Choroid plexus epithelial cell (primary cell): ENCODE results near the gene SDHAF1.
"Not testable (repeated sequence)": the region's sequence is repeated elsewhere in the genome, so short reads cannot be mapped to it uniquely, and the experiment has no call there.

Experiments used
- DNase-seq: peaks from one replicate; pipeline ENCODE4 v3.0.0-alpha.2; 2010; ENCODE audit warnings: low read depth
- H3K4me3 ChIP-seq: 2 replicates; pipeline ENCODE4 v1.5.1; 2011; ENCODE audit warnings: low read depth, mild to moderate bottlenecking, control low read depth, low read length, moderate library complexity
- TF ChIP-seq, protein P1 (sequence below): conservative IDR thresholded peaks from 2 replicates; pipeline ENCODE4 v1.5.1; 2011; ENCODE audit warnings: low read depth, mild to moderate bottlenecking, control low read depth, inconsistent platforms, low read length, moderate library complexity

SDHAF1 gene

DNA sequence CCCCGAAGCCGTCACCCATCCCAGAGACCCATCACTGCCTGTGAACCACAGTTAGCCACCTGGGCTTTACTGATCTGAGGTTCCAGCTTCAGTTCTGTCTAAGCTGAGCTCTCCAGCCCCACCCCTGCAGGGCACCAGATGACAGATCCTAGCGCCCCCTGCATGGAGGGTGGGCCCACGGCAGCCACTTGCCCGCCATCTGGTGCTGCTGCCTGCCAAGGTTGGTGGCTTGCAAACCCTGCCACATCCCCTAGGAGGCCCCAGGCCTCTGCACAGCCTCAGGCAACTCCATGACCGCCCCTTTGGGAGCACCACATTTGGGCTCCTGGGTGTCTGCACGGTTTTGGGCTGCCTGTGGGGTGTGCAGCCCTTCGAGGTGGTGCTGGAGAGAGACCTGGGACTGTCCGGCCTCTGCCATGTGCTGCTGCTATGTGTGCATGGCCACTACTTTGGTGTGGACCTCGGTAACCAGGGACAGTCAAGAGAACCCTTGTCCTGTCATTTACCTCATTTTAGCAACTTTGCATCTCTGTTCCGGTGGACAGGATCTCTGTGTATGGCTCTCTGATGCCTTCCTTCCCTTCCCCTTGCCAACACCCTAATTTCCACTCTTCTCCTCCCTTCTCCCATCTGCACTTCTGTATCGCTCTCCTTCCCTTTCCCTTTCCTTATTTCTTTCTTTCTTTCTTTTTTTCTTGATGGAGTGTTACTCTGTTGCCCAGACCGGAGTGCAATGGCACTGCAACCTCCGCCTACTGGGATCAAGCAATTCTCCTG is 17.4 kb upstream of the SDHAF1 start:
- no peak overlapping the region for H3K4me3 ChIP-seq
- DNase-seq: no peak
- TF ChIP-seq, protein P1, sequence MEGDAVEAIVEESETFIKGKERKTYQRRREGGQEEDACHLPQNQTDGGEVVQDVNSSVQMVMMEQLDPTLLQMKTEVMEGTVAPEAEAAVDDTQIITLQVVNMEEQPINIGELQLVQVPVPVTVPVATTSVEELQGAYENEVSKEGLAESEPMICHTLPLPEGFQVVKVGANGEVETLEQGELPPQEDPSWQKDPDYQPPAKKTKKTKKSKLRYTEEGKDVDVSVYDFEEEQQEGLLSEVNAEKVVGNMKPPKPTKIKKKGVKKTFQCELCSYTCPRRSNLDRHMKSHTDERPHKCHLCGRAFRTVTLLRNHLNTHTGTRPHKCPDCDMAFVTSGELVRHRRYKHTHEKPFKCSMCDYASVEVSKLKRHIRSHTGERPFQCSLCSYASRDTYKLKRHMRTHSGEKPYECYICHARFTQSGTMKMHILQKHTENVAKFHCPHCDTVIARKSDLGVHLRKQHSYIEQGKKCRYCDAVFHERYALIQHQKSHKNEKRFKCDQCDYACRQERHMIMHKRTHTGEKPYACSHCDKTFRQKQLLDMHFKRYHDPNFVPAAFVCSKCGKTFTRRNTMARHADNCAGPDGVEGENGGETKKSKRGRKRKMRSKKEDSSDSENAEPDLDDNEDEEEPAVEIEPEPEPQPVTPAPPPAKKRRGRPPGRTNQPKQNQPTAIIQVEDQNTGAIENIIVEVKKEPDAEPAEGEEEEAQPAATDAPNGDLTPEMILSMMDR: peak; percentile 32

DNA sequence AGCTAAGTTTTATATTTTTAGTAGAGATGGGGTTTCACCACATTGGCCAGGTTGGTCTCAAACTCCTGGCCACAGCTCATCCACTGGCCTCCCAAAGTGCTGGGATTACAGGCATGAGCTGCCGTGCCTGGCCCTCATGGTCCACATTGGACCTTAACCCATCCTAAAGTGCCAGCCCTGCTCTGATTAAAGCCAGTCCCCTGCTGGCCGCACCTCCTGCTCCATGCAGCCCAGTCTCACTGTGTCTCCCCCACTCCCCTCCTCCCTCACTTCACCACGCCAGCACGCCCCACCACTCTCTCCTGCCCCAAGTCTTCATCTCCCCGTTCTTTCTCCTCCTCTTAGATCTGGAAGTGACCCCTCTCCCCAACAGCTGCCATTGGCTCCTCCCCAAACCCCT is 16.7 kb upstream of the SDHAF1 start:
- no peak overlapping the region for H3K4me3 ChIP-seq
- no peak for DNase-seq
- TF ChIP-seq, protein P1: no peak

DNA sequence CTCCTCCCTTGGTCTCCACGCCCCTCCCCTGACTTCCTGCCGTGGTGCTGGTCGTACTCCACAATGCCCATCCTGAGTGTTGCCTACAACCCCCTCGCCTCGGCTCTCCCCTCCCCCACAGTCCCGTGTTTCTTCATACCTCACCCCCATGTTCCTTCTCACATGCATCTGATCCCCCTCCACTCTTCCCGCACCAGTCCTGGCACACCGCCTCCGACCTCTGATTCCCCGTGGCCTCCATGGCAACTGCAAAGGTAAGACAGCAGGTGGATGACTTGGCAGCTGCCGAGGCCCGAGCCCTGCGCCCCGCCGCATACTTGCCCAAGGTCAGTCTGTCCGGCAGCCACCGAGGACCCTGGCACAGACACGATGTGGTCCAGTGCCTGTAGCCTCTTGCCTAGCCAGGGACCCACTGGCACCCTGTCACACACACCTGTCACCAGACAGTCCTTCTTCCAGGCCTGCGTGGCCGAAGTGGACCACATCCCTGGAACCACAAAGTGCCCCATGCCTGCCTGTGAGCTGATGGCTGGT is 16.1 kb upstream of the SDHAF1 start:
- H3K4me3 ChIP-seq: no peak overlapping the region
- TF ChIP-seq, protein P1: no peak
- no peak for DNase-seq

DNA sequence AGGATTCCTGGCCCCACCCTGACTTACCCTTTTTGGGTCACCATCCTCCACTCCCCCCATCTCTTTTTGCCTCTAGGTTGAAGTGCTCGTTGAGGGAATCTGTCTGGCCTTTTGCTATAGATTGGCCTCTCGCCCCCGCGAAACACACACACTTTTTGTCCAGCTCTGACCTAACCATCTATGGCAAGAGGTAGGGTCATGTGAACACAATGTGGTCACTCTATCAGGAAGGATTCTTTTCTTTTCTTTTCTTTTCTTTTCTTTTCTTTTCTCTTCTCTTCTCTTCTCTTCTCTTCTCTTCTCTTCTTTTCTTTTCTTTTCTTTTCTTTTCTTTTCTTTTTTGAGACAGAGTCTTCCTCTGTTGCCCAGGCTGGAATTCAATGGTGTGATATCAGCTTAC is 14.0 kb upstream of the SDHAF1 start:
- H3K4me3 ChIP-seq, DNase-seq: not testable (repeated sequence)

DNA sequence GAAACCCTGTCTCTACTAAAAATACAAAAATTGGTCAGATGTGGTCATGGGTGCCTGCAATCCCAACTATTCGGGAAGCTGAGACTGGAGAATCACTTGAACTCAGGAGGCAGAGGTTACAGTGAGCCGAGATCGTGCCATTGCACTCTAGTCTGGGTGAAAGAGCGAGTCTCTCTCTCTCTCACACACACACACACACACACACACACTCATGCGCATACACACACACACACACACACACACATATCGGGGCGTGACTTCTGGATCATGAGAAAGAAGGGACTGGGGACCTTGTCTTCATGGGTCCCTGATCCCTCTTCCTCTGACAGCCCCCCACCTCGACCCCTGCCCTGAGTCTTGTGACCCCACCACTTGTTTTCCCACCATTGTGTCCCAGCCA is 11.8 kb upstream of the SDHAF1 start:
- DNase-seq: no peak
- no peak overlapping the region for H3K4me3 ChIP-seq
- TF ChIP-seq, protein P1: no peak

DNA sequence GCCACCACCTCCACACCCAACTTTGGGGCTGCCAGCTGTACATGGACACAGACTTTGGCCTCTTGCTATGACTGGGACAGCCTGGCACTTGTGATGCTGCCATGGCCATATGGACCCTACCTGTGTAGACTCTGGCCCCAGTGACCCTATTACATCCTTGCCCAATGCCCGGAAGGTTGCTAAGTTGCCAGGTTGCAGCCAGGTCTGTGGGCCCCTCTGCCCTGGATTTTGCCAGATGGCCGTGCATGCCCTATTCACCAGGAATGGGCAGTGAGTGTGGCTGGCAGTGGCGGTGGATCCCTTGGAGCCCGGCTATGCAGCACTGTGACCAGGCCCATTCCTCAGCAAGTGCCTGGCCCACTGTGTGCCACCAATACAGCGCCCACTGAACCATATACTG is 8.9 kb upstream of the SDHAF1 start:
- no peak overlapping the region for H3K4me3 ChIP-seq
- no peak for DNase-seq
- TF ChIP-seq, protein P1: no peak

DNA sequence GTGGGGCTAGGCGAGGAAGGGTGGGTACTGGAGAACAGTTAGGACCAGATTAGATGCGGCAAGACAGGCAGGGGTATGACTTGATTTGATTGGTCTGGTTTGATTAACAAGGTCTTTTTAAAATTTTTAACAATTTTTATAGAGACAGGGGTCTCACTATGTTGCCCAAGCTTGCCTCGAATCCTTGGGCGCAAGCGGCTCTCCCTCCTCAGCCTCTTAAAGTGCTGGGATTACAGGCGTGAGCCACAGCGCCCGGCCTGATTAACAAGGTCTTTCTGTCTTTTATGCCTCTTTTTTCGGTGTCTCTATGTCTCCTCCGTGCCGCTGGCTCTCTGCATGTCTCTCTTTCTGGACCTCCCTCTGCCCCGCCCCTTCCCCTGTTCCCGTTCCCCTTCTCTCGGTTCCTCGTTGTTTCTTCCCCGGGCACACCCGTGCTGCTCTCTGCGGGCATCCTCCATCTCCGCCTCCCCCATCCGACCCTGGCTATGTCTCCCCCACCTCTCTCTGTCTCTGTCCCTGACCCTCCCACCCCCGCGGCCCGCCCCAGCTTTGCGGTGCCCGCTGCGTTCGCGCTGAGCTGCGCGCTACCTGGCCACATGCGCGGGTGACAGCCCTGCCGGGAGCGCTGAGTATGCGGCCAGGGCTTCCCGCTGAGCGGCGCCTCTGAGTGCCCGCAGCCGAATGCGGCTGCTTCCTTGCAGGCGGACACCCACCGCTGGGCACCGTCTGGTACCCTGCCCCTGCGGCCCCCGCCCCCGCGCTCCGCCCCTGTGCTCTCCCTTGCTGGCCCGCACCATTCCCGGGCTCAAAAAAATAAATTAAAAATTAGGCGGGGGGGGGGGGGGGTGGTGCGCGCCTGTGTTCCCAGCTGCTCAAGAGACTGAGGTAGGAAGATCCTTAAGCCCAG is 8.1 kb upstream of the SDHAF1 start:
- peak overlapping the region; percentile 34 for H3K4me3 ChIP-seq

More for the DNA sequence above, 8.1 kb upstream of the SDHAF1 start:
- no peak for DNase-seq
- TF ChIP-seq, protein P1: no peak
